Spleen (tissue), 11 donors: ENCODE data around the gene VAV1. TPM values are rescaled to one million over a fixed set of nuclear protein-coding genes. Genes with fewer than 3 reads are reported as not detected.

Experiments
- DNase-seq: peaks from one replicate; pipeline ENCODE4 v3.0.0-alpha.2; 2020
- H3K27ac ChIP-seq, 8 donors: fragments of 200-600 bp; sonication (generic) in 7 of 8; 1 replicate in 4 of 8; 2 replicates in 4 of 8; pipeline versions ENCODE4 v1.5.0 to v1.8.0; 2016 to 2021; ENCODE audit warnings: inconsistent platforms in 4 of 8, mild to moderate bottlenecking in 4 of 8, moderate library complexity in 1 of 8
- H3K27me3 ChIP-seq, 7 donors: fragments of 200-600 bp; sonication (generic) in 6 of 7; replicated peaks in 1 of 7; 1 replicate in 4 of 7; 2 replicates in 3 of 7; pipeline versions ENCODE4 v1.5.0 to v1.8.0; 2016 to 2021; ENCODE audit warnings: inconsistent platforms in 3 of 7, mild to moderate bottlenecking in 1 of 7
- H3K36me3 ChIP-seq, 6 donors: fragments of 200-600 bp; sonication (generic) in 5 of 6; 1 replicate in 4 of 6; 2 replicates in 2 of 6; pipeline versions ENCODE4 v1.5.0 to v1.8.0; 2016 to 2021; ENCODE audit warnings: inconsistent platforms in 2 of 6
- H3K4me1 ChIP-seq, 6 donors: fragments of 200-600 bp; sonication (generic) in 5 of 6; 1 replicate in 3 of 6; 2 replicates in 3 of 6; pipeline versions ENCODE4 v1.5.0 to v1.8.0; 2016 to 2021; ENCODE audit warnings: inconsistent platforms in 3 of 6
- H3K4me3 ChIP-seq, 8 donors: fragments of 200-600 bp; sonication (generic) in 7 of 8; 1 replicate in 4 of 8; 2 replicates in 4 of 8; pipeline versions ENCODE4 v1.5.0 to v1.8.0; 2016 to 2021; ENCODE audit warnings: inconsistent platforms in 4 of 8, mild to moderate bottlenecking in 4 of 8, moderate library complexity in 2 of 8
- H3K9me3 ChIP-seq, 8 donors: fragments of 200-600 bp; sonication (generic) in 7 of 8; 1 replicate in 4 of 8; 2 replicates in 4 of 8; pipeline versions ENCODE4 v1.5.0 to v1.8.0; 2016 to 2021; ENCODE audit warnings: inconsistent platforms in 4 of 8
- CTCF ChIP-seq, 11 experiments: fragments of 200-600 bp in 7 of 11; fragments of 450-650 bp in 4 of 11; sonication (generic) in 4 of 11; IDR thresholded peaks in 8 of 11; conservative IDR thresholded peaks in 3 of 11; 1 replicate in 7 of 11; 2 replicates in 4 of 11; pipeline versions ENCODE4 v1.4.0 to v1.8.0; 2016 to 2021; ENCODE audit warnings: antibody characterized with exemption in 11 of 11, inconsistent platforms in 4 of 11, mild to moderate bottlenecking in 1 of 11
- POLR2A ChIP-seq, 3 donors: fragments of 450-650 bp; IDR thresholded peaks; one replicate each; pipeline ENCODE4 v1.5.1; 2017; ENCODE audit warnings: antibody characterized with exemption in 3 of 3, mild to moderate bottlenecking in 1 of 3
- POLR2AphosphoS5 ChIP-seq, 3 donors: sonication (generic); formaldehyde crosslinking; IDR thresholded peaks; one replicate each; pipeline ENCODE4 v1.5.1; 2017; ENCODE audit warnings: antibody characterized with exemption in 3 of 3
- WGBS, 5 donors: extraction: QIAGEN DNeasy Blood & Tissue Kit in 3 of 5; methylation state at CpG; one replicate each; pipeline versions ENCODE4 v1.1.5 to v1.1.7; 2013 to 2018; 5-methylcytosine and 5-hydroxymethylcytosine counted together
- intact Hi-C: fragments of 100-400 bp; cut with DNase I; formaldehyde crosslinking; loops from one replicate; pipeline ENCODE4 v1.15.0; 2023; ENCODE audit warnings: low total_unique reads
- polyA plus RNA-seq, 3 donors: library from polyadenylated mRNA; stranded (reverse); fragments of 200-250 nt; gene quantifications; one replicate each; pipeline ENCODE4 v1.2.1, GENCODE V29; 2013
- total RNA-seq, 7 donors: library from RNA; depleted of rRNA in 3 of 7; stranded (reverse); fragments of >200 nt in 3 of 7; fragmentation: NEBNext Ultra II Directional in 4 of 7; extraction: Animal tissue kit (Norgen Biotek cat#: 25700) in 4 of 7; gene quantifications; one replicate each; pipeline versions ENCODE4 v1.1.0 to v1.2.1, GENCODE V29; 2016 to 2021
- donor health status: healthy with polysubstance abuse.
- donor health status: DM: no; HTN: no; CAD: no; lungs with moderate emphysema.
- donor health status: DM: no; HTN: no; CAD: no.
- donor health status: Bipolar disorder and iron deficiency.
- donor health status: healthy.
- donor health status: DM: no; HTN: no; CAD: no.
- donor health status: DM: yes; HTN: yes; CAD: no.

Gene VAV1
- total and polyA plus RNA-seq, 10 donors, result 34.8 to 151 (median 83.1) TPM

DNA sequence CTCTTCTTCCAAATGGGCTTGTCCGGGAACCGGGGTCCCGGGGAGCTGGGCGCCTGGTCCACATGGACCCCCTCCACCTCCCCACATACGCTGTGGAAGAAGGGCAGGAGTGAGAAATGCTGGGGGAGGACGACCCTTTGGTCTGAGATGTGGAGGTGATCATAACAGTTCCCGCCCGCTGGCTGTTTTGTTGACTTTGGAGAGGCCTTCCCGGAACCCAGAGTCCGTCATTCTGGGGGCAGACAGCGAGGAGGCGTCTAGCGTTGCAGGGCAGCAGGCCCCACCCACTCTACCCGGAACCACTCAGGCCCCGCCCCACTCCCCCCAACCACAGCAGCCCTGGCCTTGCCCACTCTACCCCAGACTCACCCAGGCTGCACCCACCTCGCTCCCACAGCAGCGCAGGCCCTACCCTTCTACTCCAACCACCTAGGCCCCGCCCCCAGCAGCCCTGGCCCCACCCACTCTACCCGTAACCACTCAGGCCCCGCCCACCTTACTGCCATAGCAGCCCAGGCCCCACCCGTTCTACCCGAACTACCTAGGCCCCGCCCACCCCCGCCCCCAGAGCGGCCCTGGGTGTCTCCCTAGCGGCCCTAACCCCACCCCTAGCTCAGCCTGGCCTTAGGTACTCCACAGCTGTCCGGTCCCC lies 42.2 kb upstream of the VAV1 start:
- H3K36me3 ChIP-seq, result peaks cover 0 to 59% (median 27%) of the 10 kb centered on the region in 6 donors
- no peak for DNase-seq
- 84 to 91% (median 87%) methylated on average over 22 to 27 of the region's 27 CpGs for WGBS, 5 donors
- H3K27me3 ChIP-seq, result no peaks in the 10 kb centered on the region
- H3K9me3 ChIP-seq, result no peaks in the 10 kb centered on the region
- H3K4me3 ChIP-seq, result no peak overlapping the region
- no peak overlapping the region for H3K27ac ChIP-seq
- TF ChIP-seq CTCF (IDR thresholded peaks at IDR 0.05 in 8 of 11, conservative IDR thresholded peaks at IDR 0.05 in 3 of 11), result no peak
- no peak for TF ChIP-seq POLR2AphosphoS5 (IDR thresholded peaks at IDR 0.05)
- no peak for TF ChIP-seq POLR2A (IDR thresholded peaks at IDR 0.05)
- peaks cover 4 to 51% (median 24%) of the 10 kb centered on the region in 6 donors for H3K4me1 ChIP-seq
- intact Hi-C loops, result no loop called here

- Histone ChIP-seq H3K27me3 (no peaks in the 10 kb centered on the region), H3K27ac (no peak overlapping the region), H3K36me3 (peaks cover 0 to 65% (median 27%) of the 10 kb centered on the region in 6 donors), H3K9me3 (no peaks in the 10 kb centered on the region), H3K4me3 (no peak overlapping the region), H3K4me1 (peaks cover 10 to 53% (median 30%) of the 10 kb centered on the region in 6 donors)
- DNase-seq, result no peak
- 93 to 96% (median 94%) methylated on average over 18 to 30 of the region's 30 CpGs for whole genome bisulfite sequencing, 5 donors
- TF ChIP-seq POLR2AphosphoS5 (IDR thresholded peaks at IDR 0.05) (no peak), POLR2A (IDR thresholded peaks at IDR 0.05) (no peak), CTCF (IDR thresholded peaks at IDR 0.05 in 8 of 11, conservative IDR thresholded peaks at IDR 0.05 in 3 of 11) (no peak)
- intact Hi-C loops, result no loop called here
Observed at GRCh38 chr19:6730941-6731670, 41.4 kb upstream of the VAV1 start.

- H3K9me3 ChIP-seq, result no peaks in the 10 kb centered on the region
- no peak overlapping the region for H3K4me3 ChIP-seq
- DNase-seq, result no peak
- no peak overlapping the region for H3K27ac ChIP-seq
- peaks cover 10 to 60% (median 37%) of the 10 kb centered on the region in 6 donors for H3K4me1 ChIP-seq
- TF ChIP-seq POLR2AphosphoS5 (IDR thresholded peaks at IDR 0.05) (no peak), CTCF (IDR thresholded peaks at IDR 0.05 in 8 of 11, conservative IDR thresholded peaks at IDR 0.05 in 3 of 11) (no peak), POLR2A (IDR thresholded peaks at IDR 0.05) (no peak)
- H3K36me3 ChIP-seq, result peaks cover 0 to 65% (median 27%) of the 10 kb centered on the region in 6 donors
- 89 to 94% (median 92%) methylated on average over 19 to 22 of the region's 22 CpGs for WGBS, 5 donors
- no peaks in the 10 kb centered on the region for H3K27me3 ChIP-seq
- intact Hi-C loops, result no loop called here
Observed at GRCh38 chr19:6731822-6732221, 40.7 kb upstream of the VAV1 start.

GRCh38 chr19:6732803-6733337 lies 39.6 kb upstream of the VAV1 start:
- Histone ChIP-seq H3K27me3 (no peaks in the 10 kb centered on the region), H3K9me3 (no peaks in the 10 kb centered on the region), H3K4me3 (no peak overlapping the region), H3K27ac (no peak overlapping the region), H3K36me3 (peaks cover 0 to 65% (median 27%) of the 10 kb centered on the region in 6 donors), H3K4me1 (peaks cover 11 to 56% (median 37%) of the 10 kb centered on the region in 6 donors)
- no peak for DNase-seq
- WGBS, 5 donors, result 89 to 95% (median 93%) methylated on average over 21 of the region's 21 CpGs
- TF ChIP-seq CTCF (IDR thresholded peaks at IDR 0.05 in 8 of 11, conservative IDR thresholded peaks at IDR 0.05 in 3 of 11), result no peak
- TF ChIP-seq POLR2A (IDR thresholded peaks at IDR 0.05), result no peak
- TF ChIP-seq POLR2AphosphoS5 (IDR thresholded peaks at IDR 0.05), result peak in 1 of 3 donors; percentile 23
- intact Hi-C loops, result no loop called here
